Activated T-cell treated with anti-CD3 and anti-CD28 coated beads, Interleukin-2, amount 50 U/mL, for 72 hours (primary cell): ENCODE results near the gene ZBTB8OS. TPM values are rescaled to one million over a fixed set of nuclear protein-coding genes. Genes with fewer than 3 reads are reported as not detected.

ENCODE experiments used
- ATAC-seq, 2 donors: fragments of 150-1000 bp; cut with Tn5 transposase; replicated peaks in 1 of 2; 2 replicates each; pipeline ENCODE4 v1.10.0; 2021; ENCODE audit warnings: moderate library complexity in 2 of 2, mild to moderate bottlenecking in 1 of 2
- DNase-seq, 2 donors: peaks; one replicate each; pipeline ENCODE4 v3.0.0; 2021 to 2022; ENCODE audit warnings: mixed read lengths in 1 of 2
- H3K27ac Mint-ChIP-seq: one replicate; pipeline ENCODE4 v1.8.0; 2022; ENCODE audit warnings: mild to moderate bottlenecking, moderate library complexity, mixed read lengths
- H3K27me3 Mint-ChIP-seq: one replicate; pipeline ENCODE4 v1.8.0; 2022; ENCODE audit warnings: low read depth, mixed read lengths
- H3K36me3 Mint-ChIP-seq, 2 donors: one replicate each; pipeline ENCODE4 v1.8.0; 2022; ENCODE audit warnings: mixed read lengths in 2 of 2, mild to moderate bottlenecking in 1 of 2; ENCODE audit not compliant: insufficient read depth in 2 of 2
- H3K4me1 Mint-ChIP-seq: one replicate; pipeline ENCODE4 v1.8.0; 2022; ENCODE audit warnings: low read depth, mixed read lengths
- H3K4me3 Mint-ChIP-seq, 2 donors: one replicate each; pipeline ENCODE4 v1.8.0; 2022; ENCODE audit warnings: mild to moderate bottlenecking in 2 of 2, mixed read lengths in 2 of 2, moderate library complexity in 2 of 2
- H3K9me3 Mint-ChIP-seq, 2 donors: one replicate each; pipeline ENCODE4 v1.8.0; 2022; ENCODE audit warnings: mixed read lengths in 2 of 2
- total RNA-seq, 2 donors: library from RNA; stranded (reverse); gene quantifications; one replicate each; pipeline ENCODE4 v1.2.3, GENCODE V29; 2022

Gene ZBTB8OS
- total RNA-seq, 2 donors from 2014 or later, result 61.2 to 77.4 TPM

- H3K4me3 Mint-ChIP-seq, result peak overlapping the region; percentile 66 to 75
- H3K4me1 Mint-ChIP-seq, result peaks cover 11% of the 10 kb centered on the region
- H3K9me3 Mint-ChIP-seq, result no peaks in the 10 kb centered on the region
- peaks cover 7% of the 10 kb centered on the region for H3K27me3 Mint-ChIP-seq
- DNase-seq, result peak; percentile 67 to 69
- H3K27ac Mint-ChIP-seq, result no peak overlapping the region
- no peaks in the 10 kb centered on the region for H3K36me3 Mint-ChIP-seq
- ATAC-seq, result peak; percentile 97 to 99
Measured at GRCh38 chr1:32612189-32612881, 38.0 kb downstream of the ZBTB8OS start.

DNA sequence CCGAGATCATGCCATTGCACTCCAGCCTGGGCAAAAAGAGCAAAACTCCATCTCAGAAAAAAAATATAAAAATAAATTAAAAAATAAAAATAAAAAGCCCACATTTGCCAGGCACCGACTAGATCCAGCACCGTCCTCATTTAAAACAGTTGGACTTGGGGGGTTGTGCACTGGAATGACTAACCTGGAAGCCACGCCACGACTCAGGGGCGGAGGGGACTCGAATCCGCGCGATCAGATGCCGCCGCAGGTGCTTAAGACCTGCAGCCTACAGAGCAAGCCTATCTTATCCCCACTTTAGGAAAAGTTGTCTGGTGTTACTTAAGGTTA, 38.5 kb downstream of the ZBTB8OS start:
- Mint-ChIP-seq H3K27me3 (peaks cover 7% of the 10 kb centered on the region), H3K4me3 (peak overlapping the region; percentile 66 to 75), H3K36me3 (no peaks in the 10 kb centered on the region), H3K4me1 (peaks cover 11% of the 10 kb centered on the region), H3K9me3 (no peaks in the 10 kb centered on the region), H3K27ac (no peak overlapping the region)
- DNase-seq, result no peak
- no peak for ATAC-seq

- Mint-ChIP-seq H3K27me3 (peaks cover 7% of the 10 kb centered on the region), H3K27ac (no peak overlapping the region), H3K9me3 (no peaks in the 10 kb centered on the region), H3K4me3 (no peak overlapping the region), H3K36me3 (no peaks in the 10 kb centered on the region), H3K4me1 (peaks cover 11% of the 10 kb centered on the region)
- ATAC-seq (no peak), DNase-seq (no peak)
Measured at GRCh38 chr1:32609180-32609579, 41.2 kb downstream of the ZBTB8OS start.

- H3K4me1 Mint-ChIP-seq, result no peaks in the 10 kb centered on the region
Measured at GRCh38 chr1:32606565-32607371, 43.6 kb downstream of the ZBTB8OS start.

DNA sequence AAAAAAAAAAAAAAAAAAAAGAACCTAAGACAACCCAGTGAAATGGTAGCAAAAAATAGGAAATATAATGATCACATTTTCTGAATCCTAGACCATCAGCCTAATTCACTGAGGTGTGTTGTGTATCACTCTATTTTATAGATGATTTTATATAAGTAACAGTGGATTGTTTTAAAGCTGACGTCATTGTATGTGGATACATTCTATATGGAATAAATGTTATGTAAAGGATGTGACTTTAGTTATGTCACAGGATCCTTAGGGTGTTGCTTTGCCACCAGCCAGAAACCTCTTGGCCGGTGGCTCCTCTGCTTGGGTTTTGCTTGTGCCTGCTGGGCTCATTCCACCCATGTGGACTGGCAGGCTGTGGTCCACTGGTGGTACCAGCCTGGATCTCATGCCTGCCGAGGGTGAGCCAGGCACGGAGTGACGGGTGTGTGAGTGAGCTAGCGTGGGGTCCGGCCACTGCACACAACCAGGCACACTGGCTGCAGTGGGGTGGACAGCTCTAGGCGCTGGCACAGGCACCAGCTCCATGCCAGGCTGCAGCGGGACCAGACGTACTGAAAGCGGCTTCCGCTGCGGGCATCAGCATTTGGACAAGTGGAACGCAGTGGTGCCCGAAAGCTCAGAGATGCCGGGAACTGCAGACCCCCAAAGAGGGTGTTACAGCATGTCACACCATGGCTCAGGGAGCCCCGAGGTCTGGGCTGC, 44.5 kb downstream of the ZBTB8OS start:
- Mint-ChIP-seq H3K9me3 (no peaks in the 10 kb centered on the region), H3K4me1 (no peaks in the 10 kb centered on the region), H3K4me3 (no peak overlapping the region), H3K36me3 (no peaks in the 10 kb centered on the region), H3K27me3 (no peaks in the 10 kb centered on the region), H3K27ac (no peak overlapping the region)
- DNase-seq, result no peak
- no peak for ATAC-seq

More at GRCh38 chr1:32606565-32607371, 43.6 kb downstream of the ZBTB8OS start:
- no peak for DNase-seq
- H3K27ac Mint-ChIP-seq, result no peak overlapping the region
- no peaks in the 10 kb centered on the region for H3K27me3 Mint-ChIP-seq
- no peak overlapping the region for H3K4me3 Mint-ChIP-seq
- ATAC-seq, result no peak
- no peaks in the 10 kb centered on the region for H3K36me3 Mint-ChIP-seq
- no peaks in the 10 kb centered on the region for H3K9me3 Mint-ChIP-seq

GRCh38 chr1:32600034-32600433, 50.3 kb downstream of the ZBTB8OS start:
- ATAC-seq (no peak), DNase-seq (no peak)
- Mint-ChIP-seq H3K4me1 (no peaks in the 10 kb centered on the region), H3K27me3 (no peaks in the 10 kb centered on the region), H3K4me3 (no peak overlapping the region), H3K27ac (no peak overlapping the region), H3K36me3 (no peaks in the 10 kb centered on the region), H3K9me3 (no peaks in the 10 kb centered on the region)

DNA sequence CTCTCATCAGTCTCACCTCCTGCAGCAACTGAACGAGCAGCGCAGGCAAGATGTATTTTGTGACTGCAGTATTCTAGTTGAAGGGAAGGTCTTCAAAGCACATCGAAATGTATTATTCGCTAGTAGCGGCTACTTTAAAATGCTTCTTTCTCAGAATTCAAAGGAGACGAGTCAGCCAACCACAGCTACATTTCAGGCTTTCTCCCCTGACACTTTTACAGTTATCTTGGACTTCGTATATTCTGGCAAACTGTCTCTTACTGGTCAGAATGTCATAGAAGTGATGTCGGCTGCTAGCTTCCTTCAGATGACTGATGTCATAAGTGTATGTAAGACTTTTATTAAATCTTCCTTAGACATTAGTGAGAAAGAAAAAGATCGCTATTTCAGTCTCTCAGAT, 57.4 kb downstream of the ZBTB8OS start:
- H3K9me3 Mint-ChIP-seq, result no peaks in the 10 kb centered on the region
- no peaks in the 10 kb centered on the region for H3K4me1 Mint-ChIP-seq
- no peaks in the 10 kb centered on the region for H3K36me3 Mint-ChIP-seq
- H3K4me3 Mint-ChIP-seq, result no peak overlapping the region
- H3K27me3 Mint-ChIP-seq, result no peaks in the 10 kb centered on the region
- H3K27ac Mint-ChIP-seq, result no peak overlapping the region
- ATAC-seq, result no peak
- DNase-seq, result no peak

DNA sequence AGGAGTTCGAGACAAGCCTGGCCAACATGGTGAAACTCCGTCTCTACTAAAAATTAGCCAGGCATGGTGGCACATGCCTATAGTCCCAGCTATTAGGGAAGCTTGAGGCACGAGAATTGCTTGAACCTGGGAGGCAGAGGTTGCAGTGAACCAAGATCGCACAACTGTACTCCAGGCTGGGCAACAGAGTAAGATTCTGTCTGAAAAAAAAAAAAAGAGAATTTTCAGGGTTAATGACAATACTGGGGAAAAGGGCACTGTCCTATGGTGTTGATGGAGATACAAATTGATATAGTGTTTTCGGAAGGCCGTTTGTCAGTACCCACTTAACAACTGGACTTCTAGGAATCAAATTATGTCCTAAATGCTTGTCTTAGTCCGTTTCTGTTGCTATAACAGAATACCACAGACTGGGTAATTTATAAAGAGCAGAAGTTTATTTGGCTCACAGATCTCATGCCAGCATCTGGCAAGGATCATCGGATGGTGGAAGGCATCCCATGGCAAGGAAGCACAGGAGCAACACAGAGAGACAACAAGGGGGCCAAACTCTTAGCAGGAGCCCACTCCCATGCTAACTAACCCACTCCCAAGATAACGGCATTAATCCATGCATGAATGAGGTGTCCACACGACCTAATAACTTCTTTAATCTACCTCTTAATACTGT, 69.9 kb downstream of the ZBTB8OS start:
- Mint-ChIP-seq H3K9me3 (no peaks in the 10 kb centered on the region), H3K4me3 (no peak overlapping the region), H3K36me3 (no peaks in the 10 kb centered on the region), H3K4me1 (no peaks in the 10 kb centered on the region), H3K27me3 (no peaks in the 10 kb centered on the region), H3K27ac (no peak overlapping the region)
- DNase-seq, result no peak
- peak; percentile 42 to 77 for ATAC-seq

Other genes with a start within 250 kb of the ZBTB8OS start
- not detected for gene ZBTB8B, start 185.5 kb downstream of the ZBTB8OS start, total RNA-seq
- gene ZBTB8A, start 111.1 kb downstream of the ZBTB8OS start, total RNA-seq, result 1 to 10 TPM in 1 of 2 donors, under 1 TPM in 1; 0.56 to 1.8 TPM
- 100 to 1,000 TPM; 252 to 274 TPM for gene RBBP4, start 658 bp upstream of the ZBTB8OS start, total RNA-seq
- gene SYNC, start 52.2 kb upstream of the ZBTB8OS start, total RNA-seq, result not detected
- 100 to 1,000 TPM; 341 to 388 TPM for gene YARS1, start 166.8 kb upstream of the ZBTB8OS start, total RNA-seq
- 10 to 100 TPM; 45.5 to 52.9 TPM for gene S100PBP, start 167.1 kb upstream of the ZBTB8OS start, total RNA-seq
- not detected for gene FNDC5, start 220.4 kb upstream of the ZBTB8OS start, total RNA-seq
- gene HPCA, start 235.9 kb upstream of the ZBTB8OS start, total RNA-seq, result under 1 TPM in 1 of 2 donors, not detected in 1; 0.36 TPM